GM21423 (cell line): ENCODE data around the gene APPL2.

Experiments
- ATAC-seq: cut with Tn5 transposase; IDR thresholded peaks from one replicate; pipeline ENCODE4 v1.9.1; 2021; ENCODE audit warnings: mild to moderate bottlenecking, moderate library complexity; ENCODE audit not compliant: unreplicated experiment

APPL2 gene

DNA sequence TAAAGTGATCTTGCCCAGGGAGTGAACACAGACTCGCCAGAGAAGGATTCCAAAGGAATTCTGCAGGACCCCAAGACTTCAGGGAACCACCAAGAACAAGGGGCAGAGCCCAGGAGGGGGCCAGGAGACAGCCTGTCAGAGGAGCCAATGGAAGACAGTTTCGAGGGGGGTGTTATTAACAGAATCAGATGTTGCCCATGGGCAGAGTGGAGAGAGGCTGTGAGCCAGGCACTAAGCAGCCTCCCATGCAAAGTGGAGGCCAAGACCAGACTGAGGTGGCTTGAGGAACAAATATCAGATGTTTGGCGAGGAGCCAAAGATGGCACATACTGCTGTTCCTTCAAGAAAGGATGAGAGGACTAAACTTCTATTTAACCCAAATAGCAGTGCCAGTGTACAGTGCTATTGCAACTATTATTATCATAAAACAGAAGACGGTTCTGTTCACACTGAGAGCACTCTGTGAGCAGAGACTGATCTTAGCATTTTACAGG is 12.6 kb downstream of the APPL2 start:
- no peak for ATAC-seq

DNA sequence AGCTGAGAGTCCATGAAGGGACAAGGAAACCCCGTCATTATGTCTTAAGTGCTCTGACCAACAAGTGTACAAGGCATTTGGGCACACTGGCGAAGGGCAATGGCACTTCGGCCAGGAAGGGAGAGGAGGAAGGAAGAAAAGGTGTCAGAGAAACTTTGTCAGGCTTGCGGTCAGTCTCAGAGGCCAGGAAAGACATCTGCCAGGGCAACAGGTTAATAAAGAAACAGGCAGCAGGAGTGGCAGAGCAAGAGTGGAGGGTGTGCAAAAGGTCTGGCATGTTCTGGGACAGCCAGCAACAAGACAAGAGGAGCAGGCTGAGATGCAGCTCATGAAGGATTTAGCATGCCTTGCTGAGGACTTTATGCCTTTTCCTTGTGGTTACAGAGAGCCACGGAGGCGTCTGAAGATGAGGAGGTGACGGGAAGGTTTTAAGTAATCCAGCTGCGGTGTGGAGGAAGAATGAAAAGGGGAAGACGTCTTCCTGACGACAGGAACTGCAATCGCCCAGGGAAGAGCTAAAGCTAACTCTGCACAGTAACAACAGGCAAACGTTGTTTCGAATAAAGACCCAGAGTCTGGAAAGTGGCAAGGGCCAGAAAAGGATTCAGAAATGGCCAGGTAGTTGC is 13.1 kb downstream of the APPL2 start:
- ATAC-seq: no peak

DNA sequence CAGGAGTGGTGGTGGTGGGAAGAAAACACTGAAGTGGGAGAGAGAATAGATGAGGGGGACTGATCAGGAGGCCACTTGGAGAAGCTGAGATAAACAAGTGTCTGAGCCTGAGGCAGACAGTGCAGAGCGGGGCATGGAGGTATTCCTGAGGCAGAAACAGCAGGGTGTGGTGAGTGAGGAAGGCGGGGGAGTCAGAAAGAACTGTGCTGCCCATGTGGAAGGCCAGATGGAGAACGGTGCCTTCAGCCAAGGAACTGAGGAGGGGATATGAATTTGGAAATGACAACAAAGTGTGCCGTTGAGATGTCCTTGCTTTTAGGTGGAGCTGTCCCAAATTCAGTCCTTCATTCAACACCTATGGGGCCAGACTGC is 13.7 kb downstream of the APPL2 start:
- ATAC-seq: no peak

DNA sequence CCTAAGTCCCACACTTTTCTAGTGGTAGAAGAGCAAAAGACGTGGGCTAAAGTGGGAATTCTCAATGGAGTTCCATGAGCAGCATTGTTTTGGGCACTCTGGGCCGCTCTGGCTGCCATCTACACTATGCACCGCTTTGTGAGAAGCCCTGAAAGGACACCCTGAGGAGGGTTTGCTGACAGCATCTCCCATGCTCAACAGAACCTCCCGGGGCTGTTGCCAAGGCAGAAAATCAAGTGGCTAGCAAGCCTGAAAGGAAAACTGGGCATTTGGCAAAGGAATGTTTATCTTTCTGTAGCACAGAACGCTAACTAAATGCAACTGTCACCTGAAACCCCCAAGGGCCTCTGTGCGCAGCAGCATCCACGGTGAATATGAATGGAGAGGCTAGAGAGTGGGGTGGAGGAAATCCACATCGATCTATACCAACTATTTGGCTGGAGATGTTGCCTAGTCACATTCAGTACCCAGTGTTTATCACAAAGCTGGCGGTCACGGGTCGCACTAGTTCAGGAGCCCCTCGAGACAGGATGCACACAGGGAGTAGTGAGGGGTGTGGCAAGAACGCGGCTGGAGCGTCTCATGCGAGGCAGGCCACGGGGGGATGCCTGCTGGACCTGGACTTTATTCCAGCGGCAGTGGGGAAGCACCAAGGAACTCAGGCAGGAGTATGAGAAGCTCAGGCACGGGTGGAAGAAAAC is 14.2 kb downstream of the APPL2 start:
- no peak for ATAC-seq

DNA sequence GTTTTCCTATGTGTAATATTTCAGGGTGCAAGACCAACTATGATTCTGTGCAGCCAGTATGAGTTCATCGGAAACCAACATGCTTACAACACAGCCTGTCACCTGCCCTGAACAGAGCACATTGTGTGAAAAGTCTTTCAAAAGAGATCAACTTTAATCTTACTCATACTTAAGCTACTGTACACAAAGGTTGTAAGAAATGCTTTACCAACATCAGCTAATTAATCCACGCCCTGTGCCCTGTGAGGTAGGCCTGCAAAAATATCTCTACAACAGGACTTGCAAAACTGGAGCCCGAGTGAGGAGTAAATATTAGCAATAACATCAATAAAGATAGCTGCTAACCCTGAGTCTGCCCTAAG is 15.1 kb downstream of the APPL2 start:
- ATAC-seq: no peak

DNA sequence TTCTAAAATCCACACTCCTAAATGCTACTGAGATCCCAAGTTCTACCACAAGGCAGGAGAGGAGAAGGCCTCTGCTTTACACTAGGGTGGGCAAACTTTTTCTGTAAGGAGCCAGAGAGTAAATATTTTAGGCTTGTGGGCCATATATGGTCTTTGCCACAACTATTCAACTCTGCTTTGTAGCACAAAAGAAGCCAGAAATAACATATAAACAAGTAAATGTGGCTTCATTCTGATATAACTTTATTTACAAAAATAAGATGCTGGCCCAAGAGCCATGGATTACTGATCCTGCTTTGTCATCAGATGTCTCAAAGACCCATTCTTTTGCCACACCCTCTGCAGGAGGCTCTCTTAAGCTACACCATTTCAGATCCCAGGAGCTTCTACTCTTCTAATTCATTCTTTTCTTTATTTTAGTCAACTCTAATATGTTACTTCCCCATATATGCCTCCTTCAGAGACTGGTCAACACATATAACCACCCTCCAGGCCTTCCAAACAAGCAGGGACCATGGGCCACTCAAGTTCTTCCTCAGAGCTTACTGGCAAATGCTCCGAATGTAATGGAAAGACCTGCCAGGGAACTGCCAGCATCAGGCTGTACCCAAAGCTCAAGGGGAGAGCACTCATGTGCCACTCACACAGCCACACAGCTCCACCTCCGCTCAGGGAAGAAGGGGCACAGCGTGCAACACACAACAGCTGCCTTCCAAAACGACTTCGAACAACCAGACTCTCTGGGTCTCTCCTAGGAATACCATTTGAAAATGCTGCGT is 15.6 kb downstream of the APPL2 start:
- no peak for ATAC-seq

DNA sequence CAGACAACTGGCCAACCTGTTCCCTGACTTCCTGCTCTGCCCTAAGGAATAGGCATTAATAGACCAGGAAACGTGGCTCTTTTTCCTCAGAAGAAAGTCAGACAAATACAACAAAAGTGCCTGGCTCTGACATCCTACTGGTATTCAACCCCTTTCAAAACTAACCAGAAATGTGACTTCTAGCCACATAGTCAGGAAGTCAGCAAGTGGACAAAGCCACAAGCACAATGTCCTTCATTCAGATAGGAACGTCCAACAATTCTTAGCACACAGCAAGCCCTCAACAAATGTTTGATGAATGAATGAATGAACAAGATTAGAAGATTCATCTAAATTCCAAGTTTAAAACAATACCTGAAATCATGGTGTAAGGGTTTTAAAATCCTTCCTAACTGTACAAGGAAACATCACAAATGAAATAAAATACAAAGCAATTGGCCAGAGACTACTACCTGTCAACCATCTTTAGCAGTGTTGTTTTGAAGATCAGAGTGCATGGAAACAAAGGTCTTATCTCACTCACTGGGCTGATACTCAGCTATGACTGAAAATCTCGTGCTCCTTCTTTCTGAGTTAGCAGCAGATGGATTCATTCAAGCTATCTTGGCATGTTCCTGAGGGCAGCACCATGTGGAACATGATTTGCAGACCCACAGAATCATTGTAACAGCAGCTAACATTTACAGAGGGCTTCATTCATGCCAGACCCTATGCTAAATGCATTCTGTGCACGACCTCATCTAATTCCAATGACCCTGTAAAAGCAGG is 16.5 kb downstream of the APPL2 start:
- no peak for ATAC-seq

DNA sequence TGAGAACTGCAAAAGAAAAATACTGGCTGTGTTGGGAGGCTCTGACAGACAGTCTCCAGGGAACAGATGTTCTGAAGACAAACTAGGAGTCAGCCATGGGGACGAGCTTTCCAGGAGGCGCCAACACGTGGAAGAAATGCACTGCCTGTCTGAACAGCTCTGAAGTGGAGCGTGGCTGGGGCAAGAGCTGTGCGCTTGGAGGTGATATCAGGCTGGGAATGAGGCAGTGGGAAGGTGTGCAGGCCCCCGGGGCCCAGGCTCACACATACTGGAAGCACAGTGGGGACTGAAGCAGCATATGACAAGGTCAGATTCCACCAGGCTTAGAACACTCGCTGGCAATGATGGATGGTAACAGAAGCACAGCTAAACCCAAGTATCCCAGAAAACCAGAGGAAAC is 17.5 kb downstream of the APPL2 start:
- no peak for ATAC-seq

DNA sequence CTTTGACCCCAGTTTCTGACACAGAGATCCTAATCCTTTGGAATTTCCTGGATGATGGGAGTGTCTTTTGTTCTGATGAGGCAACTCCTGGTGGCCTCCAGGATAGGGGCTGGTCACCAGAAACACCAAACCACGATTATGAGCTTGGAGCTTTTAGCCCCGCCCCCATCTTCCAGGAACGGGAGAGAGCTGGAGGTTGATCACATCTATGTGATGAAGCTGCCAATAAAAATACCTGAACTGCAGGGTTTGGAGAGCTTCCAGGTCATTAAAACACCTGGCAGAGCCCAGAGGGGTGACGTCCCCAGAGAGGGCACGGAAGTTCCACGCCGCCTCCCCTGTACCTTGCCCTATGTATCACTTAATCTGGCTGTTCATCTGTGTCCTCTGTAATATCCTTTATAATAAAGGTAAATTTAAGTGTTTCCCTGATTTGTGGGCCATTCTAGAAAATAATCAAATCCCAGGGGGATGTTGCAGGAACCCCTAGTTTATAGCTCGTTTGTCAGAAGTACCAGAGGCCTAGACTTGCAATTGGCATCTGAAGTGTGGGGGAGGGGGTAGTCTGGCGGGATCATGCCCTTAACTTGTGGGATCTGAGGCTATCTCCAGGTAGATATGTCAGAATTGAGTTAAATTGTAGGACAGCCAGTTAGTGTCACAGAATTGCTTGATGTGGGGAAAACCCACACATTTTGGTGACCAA is 21.2 kb downstream of the APPL2 start:
- no peak for ATAC-seq

DNA sequence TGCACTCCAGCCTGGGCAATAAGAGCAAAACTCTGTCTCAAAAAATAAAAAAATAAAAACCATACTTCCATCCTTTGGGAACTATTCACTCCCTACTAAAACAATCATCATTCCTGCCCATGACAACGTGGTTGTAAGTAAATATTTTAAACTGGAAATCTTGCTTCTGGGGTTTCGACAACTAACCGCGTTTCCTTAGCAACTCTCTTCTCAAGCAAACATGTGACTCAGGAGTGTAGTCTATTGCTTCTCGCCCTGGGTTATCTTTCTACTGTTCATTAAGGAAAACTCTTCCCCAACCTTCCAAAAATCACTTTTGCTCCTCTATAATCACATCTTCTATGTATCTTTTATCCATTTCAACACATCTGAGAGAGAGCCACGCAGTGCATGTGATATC is 21.8 kb downstream of the APPL2 start:
- ATAC-seq: no peak

DNA sequence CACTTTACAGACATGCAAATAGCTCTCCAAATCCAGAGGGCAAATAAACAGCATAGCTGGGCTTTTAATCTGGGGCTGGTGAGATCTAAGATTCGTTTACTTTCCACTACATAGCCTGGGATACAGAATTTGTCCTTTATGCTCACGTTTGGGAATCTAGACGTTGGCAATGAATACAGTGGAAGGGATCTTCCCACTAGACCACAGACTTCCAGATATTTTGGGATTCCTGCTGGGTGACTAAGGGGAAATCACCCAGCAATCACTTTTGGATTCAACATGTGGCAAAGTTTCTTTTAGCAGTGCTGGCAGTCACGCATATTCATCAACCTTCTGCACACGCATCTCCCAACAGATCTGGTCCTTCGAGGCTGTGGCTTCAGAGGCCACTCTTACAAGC is 23.5 kb downstream of the APPL2 start:
- ATAC-seq: no peak

DNA sequence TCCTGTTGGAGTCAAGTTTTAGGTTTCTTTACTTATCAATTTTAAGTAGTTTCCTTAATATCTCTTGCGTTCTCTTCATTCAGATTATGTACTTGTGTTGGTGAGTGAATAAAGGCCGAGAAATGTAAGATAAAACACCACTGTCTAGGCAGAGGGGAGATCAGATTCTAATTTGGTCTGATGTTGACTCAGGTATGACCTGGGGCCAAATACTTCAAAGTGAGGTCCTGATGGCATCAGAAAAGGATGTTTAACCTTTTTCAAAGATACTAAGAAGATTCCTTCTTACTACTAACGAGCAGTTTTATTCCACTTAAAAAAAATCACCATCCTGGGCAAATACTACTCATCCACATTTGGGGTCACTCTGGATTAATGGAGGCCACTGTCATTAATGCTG is 26.9 kb downstream of the APPL2 start:
- ATAC-seq: no peak

DNA sequence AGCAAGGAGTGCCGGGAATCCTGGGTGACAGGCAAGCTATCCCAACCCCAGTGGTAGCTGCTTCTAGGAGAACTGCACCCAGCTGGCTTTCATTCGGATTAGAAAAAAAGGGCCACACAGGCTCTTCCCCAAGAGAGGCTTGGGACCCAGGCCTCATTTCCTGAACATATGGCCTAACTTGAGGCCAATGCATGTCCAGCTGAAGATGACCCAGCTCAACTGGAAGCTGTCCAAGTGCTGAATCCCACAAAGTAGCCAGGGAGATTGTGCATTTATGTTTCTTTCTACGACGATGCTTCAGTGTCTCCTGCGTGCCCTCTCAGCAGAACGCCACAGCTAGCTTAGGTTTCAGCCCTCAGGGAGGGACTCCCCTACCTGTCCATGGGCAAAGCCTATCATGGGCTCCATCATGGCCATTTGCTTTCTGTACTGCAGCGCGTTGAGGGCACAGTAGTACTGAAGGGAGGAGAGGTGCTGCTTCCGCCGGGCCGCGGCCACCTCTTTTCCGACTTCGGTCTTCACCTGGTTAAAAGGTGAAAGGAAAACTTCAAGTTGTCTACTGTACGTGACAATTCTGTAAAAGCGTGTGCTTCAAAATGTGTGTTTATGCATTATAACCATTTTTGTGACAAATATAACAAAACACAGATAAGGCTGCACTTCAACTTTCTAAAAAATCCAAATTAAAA is 29.1 kb downstream of the APPL2 start:
- no peak for ATAC-seq

DNA sequence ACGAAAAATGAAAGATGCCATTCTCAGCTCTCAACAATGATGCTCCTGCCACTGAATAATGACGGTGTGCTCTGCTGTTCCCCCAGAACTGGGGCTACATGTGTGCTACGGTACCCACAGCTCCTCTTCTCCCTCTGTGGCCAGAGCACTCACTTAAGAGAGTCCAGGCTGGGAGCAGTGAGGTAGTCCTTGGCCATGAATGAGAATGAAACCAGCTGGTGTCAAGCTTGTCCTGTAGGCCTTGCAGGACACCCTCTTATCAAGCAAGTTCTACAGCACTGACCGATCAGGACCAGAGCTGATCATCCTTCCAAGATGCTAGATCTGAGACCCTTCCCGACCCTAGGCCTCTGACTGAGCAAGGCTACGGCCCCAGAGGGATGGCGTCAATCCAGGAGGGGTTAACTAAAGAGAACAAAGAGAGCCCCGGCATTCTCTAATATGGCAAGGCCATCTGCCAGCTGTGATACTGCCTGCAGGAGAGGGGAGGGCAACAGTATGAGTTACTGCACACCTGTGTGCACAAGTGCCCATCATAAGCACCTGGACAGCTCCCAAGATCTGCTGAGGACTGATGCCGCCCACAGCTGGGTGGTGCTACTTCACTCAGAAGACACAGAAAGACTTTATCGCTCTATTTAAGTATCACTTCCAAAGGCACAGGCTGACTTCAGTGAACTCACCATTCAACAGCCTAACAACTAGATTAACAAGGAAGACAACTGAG is 30.5 kb downstream of the APPL2 start:
- ATAC-seq: no peak

DNA sequence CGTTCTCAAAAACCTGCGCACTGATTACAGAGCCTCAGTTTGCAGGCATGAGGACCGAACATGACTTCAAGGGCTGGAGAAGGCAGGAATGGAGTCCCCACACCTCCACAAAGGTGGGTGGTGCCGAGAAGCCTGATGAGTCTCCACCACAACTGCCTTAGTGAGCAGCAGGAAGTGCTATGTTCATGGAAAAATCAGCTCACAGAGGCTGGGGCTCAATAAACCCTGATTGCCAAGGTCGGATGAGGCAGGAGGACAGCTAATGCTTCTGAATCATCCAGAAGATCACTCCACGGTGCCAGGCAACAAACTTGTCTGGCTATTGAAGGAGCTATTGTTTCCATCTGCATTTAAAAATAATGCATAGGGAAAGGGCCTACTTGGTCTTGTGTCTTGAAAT is 31.1 kb downstream of the APPL2 start:
- no peak for ATAC-seq

DNA sequence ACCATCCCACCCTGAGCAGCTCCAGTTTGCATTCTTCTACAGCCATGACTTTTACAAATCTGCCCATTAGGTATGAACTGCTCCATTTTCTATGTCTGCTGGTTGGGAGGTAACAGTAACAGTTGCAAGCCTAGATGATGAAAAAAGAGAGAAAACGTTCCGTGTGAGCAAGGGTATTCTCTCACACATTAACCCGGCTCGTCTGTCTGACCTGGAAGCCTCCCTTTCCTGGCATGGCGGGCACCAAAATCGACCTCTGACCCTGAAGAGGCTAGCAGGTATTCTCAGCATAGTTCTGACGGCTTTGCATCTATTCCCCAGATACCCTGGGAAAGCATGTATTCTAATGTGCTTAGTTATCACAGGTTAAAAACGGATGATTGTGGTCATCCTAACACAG is 31.8 kb downstream of the APPL2 start:
- no peak for ATAC-seq

DNA sequence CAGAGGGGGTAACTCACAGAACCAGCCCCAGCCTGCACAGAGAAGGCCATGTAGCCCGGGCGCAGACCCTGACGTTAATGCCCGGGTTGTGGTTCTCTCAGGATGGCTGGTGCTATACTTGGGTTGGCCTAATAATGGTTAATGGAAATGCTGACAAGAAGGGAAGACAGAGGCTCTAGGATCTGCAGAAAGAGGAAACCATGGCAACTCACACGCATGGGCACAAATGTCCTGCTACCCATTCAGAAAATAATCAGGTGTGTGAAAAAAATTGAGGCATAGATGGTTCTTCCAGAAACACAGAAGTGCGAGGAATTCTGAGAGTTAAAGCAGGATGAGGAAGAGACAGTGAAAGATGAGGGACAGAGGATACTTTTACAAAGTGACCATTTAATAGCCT is 33.8 kb downstream of the APPL2 start:
- no peak for ATAC-seq

DNA sequence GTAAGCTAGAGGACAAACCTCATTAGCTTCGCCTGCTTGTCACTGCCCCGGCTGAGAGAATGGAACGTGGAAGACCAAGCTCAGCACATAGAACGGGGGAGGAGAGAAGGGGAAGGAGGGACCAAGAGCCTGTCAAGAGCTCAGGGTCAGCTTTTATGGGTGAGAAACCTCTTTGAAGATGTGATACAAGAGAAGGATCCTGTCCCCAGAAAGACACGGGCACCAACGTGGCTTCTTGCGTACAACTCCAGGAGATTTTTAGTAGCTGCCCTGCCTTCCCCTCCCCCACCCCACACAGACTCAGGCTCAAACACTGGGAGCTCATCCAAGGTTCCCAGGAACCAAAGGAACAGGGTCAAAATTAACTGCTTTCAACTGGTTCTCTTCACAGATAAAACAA is 34.7 kb downstream of the APPL2 start:
- ATAC-seq: no peak

DNA sequence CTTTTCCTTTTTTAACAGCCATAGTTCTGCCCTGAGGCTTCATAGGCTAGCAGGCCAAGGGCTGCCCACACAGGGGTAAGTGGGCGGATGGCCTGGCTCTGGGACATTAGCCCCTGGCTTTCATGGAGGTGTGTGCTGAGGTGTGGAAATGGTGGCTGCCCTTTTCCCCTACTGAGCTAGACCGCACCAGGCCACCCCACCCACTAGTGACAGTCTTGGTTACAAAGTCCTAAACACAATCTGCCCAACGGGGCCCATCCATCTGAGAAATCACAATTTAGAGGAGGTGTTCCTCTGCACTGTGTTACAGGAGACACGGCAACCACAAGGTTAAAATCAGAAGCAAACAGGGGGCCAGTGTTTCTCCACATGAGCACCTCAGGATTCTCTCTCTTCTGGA is 35.6 kb downstream of the APPL2 start:
- no peak for ATAC-seq

DNA sequence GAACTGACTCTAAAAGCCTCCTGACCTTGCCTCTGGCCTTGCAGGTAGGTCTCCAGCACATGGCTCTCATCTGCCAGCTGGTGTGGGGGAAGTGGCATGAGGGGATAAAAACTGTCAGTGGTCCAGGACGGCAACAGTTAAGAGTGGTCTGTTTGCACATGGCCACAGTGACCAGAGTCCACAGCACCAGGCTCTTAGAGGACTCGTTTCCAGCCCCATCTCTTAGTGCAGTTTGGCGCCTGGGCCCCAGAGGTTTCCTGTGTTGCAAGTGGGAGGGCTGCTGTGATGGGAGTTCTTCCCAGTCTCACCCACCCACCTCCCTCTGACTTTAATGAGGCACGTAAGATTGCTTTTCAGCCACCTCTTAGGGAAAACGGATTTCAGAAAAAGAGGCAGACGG is 37.0 kb downstream of the APPL2 start:
- ATAC-seq: no peak
